ENCODE data around the gene DAD1.

Gene DAD1

GRCh38 chr14:22517117-22517720, 71.8 kb downstream of the DAD1 start:
- no peak for DNase-seq (ENCODE audit: low spot score)

- no peak for DNase-seq (ENCODE audit: low spot score)
Observed at GRCh38 chr14:22515929-22516328, 73.1 kb downstream of the DAD1 start.
